ENCODE data around the gene DNAAF5. TPM values are rescaled to one million over a fixed set of nuclear protein-coding genes. Genes with fewer than 3 reads are reported as not detected.

Gene DNAAF5
- total RNA-seq, 3 donors from 2014 or later: 52.3 to 69.3 (median 52.3) TPM

DNA sequence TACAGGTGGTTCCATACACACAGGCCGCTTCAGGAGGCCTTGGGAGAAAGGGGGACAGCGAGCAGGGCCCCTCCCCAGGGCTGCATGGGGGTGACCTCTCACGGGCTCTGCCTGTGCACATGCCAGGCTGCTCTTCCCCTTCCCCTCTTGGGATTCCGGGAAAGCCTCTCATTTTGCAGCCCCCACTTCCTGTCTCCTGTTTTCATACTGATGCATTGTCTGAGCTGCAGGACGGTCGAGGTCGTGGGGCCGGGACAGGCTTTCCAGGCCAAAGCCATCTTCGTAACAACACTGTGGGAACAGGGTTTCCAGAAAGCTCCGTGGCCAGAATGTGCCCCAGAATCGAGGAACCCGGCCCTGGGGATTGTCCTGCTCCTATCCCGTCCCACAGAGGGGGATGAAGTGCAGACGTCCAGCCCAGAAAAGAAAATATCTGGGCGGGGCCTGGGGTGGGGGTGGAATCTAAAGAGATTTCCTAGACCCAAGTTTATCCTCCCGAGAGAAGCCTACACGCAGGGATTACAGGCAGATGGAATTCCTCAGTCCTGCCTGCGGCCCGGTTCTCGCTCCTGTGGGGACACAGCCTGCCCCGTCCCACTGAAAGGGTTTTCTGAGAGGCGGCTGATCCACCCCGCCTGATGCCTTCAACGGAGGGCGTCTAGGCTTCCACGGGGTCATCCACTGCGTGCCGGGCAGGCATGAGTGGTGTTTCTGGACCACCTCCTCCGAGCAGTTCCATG, 29.5 kb upstream of the DNAAF5 start:
- H3K9me3 Mint-ChIP-seq: peaks cover 6% of the 10 kb centered on the region
- no peak for DNase-seq
- H3K27me3 Mint-ChIP-seq (ENCODE audit: low read depth): no peaks in the 10 kb centered on the region
- peaks cover 11% of the 10 kb centered on the region for H3K36me3 Mint-ChIP-seq (ENCODE audit: insufficient read depth)
- H3K4me1 Mint-ChIP-seq (ENCODE audit: low read depth): no peaks in the 10 kb centered on the region
- H3K4me3 Mint-ChIP-seq: no peak overlapping the region
- ATAC-seq: no peak

DNA sequence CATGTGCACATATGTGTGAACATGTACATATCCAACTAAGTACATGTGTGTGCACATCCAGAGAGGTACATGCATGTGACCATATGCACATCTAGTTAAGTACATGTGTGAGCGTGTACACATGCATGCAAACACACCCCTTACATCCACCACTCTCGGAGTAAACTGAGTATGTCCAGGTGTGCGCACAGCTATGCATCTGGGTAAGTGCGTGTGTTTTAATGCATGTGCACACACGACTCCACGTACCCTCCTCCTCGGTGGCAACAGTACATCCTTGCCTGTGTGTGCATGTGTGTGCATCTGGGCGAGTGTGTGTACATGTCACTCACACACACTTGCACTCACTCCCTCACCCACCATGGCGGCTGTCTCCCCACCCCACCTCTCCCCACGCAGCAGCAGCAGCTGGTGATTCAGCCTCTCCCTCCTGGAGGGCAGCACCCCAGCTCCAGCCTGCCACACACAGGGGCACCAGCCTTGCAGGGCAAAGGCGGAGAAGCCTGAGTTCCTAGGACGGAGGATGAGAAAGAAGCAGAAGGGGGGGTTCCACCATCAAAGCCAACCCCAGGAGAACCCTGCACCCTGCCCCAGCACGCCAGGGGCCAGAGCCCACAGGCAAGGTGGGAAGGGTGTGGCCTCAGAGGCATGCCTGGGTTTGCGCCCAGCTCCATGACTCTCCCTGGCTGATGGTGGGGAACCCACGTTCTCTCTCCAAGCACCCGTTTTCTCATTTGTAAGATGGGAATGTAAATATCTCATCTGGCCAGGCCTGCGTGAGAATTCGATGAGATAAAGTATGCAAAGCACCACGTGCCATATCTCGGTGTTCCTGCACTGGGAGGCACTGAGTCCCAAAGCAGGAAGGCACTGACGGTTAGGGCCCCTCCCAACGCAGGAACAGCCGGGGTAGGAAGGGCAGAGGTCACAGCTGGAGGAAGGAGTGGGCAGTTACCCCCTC, 27.7 kb upstream of the DNAAF5 start:
- Mint-ChIP-seq H3K9me3 (peaks cover 15% of the 10 kb centered on the region), H3K4me1 (ENCODE audit: low read depth) (no peaks in the 10 kb centered on the region), H3K4me3 (no peak overlapping the region), H3K36me3 (ENCODE audit: insufficient read depth) (peaks cover 15% of the 10 kb centered on the region), H3K27me3 (ENCODE audit: low read depth) (no peaks in the 10 kb centered on the region)
- DNase-seq: no peak
- no peak for ATAC-seq

DNA sequence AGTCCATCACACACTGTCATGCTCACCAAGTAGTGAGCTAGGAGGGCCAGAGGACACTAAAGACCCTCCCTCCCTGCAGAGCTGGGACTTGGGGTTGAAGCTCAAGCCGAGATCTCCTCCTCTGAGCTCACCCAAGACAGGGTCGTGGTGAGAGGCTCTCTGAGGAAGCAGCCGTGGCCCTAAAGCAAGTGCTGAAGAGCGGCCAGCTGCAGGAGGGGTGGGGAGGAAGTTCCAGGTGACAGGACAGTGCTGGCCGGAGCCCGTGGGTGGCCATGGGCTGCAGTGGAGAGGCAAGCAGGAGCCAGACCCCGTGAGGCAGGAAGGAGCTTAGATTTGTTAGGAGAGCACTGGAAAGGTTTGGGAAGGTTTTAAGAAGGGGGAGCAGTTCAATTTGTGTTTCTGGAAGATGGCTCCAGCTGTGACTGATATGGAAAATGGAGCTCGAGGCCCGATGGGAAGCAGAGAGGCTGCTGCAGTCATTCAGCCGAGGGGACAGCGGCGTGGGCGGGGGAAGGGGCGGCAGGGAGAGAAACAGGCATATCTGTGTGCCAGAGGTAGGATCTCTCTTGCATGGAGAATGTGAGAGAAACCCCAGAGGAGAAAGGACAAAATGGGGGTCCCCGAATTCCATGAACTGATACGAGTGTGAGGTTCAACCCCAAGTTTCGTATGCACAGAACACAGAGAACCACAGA, 26.9 kb upstream of the DNAAF5 start:
- Mint-ChIP-seq H3K36me3 (ENCODE audit: insufficient read depth) (peaks cover 15% of the 10 kb centered on the region), H3K27me3 (ENCODE audit: low read depth) (no peaks in the 10 kb centered on the region), H3K4me1 (ENCODE audit: low read depth) (no peaks in the 10 kb centered on the region), H3K4me3 (no peak overlapping the region), H3K9me3 (peaks cover 15% of the 10 kb centered on the region)
- DNase-seq (no peak), ATAC-seq (no peak)

DNA sequence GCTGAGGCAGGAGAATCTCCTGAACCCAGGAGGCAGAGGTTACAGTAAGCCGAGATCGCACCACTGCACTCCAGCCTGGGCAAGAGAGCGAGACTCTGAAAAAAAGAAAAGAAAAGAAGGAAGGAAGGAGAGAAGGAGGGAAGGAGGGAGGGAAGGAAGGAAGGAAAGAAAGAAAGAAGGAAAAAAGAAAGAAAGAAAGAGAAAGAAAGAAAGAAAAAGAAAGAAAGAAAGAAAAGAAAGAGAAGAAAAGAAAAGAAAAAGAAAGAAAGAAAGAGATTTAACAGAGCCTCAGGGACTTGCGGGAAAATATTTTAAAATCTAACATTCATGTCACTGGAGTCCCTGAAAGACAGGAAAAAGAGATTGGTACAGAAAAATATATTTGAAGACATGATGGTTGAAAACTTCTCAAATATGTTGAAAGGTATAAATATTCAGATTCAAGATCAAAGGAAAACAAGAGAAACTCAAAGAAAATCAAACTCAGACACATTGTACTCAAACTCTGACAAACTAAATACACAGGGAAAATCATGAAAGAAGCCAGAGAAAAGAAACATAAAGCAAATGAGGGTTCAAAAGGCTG, 25.3 kb upstream of the DNAAF5 start:
- Mint-ChIP-seq H3K27me3 (ENCODE audit: low read depth) (no peaks in the 10 kb centered on the region), H3K9me3 (peaks cover 15% of the 10 kb centered on the region), H3K36me3 (ENCODE audit: insufficient read depth) (peaks cover 15% of the 10 kb centered on the region), H3K4me1 (ENCODE audit: low read depth) (no peaks in the 10 kb centered on the region), H3K4me3 (no peak overlapping the region)
- no peak for DNase-seq
- ATAC-seq: no peak

DNA sequence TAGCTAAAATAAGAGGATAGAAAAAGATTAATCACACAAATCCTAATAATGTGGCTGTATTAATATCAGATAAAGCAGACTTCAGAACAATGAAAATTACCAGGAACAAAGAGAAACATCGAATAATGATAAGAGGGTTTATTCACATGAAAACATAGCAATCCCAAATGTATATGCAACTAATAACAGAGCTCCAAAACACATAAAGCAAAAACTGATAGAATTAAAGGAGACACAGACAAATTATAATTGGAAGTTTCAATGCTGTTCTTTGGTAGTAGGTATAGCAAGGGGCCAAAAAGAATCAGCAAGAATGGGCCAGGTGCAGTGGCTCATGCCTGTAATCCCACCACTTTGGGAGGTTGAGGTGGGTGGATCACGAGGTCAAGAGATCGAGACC, 23.4 kb upstream of the DNAAF5 start:
- Mint-ChIP-seq H3K36me3 (ENCODE audit: insufficient read depth) (peaks cover 15% of the 10 kb centered on the region), H3K4me3 (no peak overlapping the region), H3K4me1 (ENCODE audit: low read depth) (no peaks in the 10 kb centered on the region), H3K9me3 (peaks cover 15% of the 10 kb centered on the region), H3K27me3 (ENCODE audit: low read depth) (no peaks in the 10 kb centered on the region)
- no peak for DNase-seq
- ATAC-seq: no peak

DNA sequence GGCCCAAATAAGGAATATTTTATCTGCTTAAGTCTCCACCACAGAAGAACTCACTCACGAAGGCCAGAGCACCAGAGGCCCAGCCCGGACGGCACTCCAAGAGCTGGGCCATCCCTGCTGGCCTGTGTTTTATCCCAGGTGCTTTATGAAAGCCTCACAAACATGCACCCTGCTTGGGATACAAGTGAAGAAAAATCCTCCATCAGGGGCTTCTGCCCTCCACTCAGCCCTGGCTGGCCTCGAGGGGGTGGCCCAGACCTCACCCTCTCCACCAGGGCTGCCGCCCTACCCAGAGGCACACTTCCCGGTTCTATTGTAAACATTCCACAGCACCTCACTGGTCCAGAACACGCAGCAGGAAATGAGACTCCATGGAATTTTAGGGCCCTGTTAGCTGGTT, 19.8 kb upstream of the DNAAF5 start:
- H3K27me3 Mint-ChIP-seq (ENCODE audit: low read depth): no peaks in the 10 kb centered on the region
- peaks cover 5% of the 10 kb centered on the region for H3K4me1 Mint-ChIP-seq (ENCODE audit: low read depth)
- peaks cover 9% of the 10 kb centered on the region for H3K9me3 Mint-ChIP-seq
- no peak overlapping the region for H3K4me3 Mint-ChIP-seq
- peaks cover 13% of the 10 kb centered on the region for H3K36me3 Mint-ChIP-seq (ENCODE audit: insufficient read depth)
- no peak for DNase-seq
- no peak for ATAC-seq

DNA sequence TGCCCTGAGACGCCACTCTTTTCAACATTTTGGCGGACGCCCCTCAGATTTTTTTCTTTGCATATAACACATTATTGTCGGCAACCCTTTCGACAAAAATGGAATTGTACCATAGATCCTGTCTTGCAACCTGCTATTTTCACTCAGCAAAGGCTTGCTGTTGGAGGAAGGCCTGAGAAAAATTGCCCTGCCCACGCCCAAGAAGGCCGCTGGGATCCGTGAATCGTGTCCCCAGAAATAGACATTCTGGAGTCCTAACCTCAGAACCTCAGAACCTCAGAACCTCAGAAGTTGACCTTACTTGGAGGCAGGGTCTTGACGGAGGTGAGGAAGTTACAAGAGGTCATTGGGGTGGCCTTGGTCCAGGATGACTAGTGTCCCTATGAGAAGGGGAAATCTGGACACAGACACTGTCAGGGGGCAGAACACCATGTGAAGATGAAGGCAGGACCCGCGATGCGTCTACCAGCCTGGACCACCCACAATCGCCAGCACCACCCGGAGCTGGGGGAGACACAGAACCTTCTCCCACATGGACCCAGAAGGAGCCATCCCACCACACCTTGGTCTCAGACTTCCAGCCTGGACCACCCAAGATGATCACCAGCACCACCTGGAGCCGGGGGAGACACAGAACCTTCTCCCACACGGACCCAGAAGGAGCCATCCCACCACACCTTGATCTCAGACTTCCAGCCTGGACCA, 19.1 kb upstream of the DNAAF5 start:
- peaks cover 9% of the 10 kb centered on the region for H3K36me3 Mint-ChIP-seq (ENCODE audit: insufficient read depth)

DNA sequence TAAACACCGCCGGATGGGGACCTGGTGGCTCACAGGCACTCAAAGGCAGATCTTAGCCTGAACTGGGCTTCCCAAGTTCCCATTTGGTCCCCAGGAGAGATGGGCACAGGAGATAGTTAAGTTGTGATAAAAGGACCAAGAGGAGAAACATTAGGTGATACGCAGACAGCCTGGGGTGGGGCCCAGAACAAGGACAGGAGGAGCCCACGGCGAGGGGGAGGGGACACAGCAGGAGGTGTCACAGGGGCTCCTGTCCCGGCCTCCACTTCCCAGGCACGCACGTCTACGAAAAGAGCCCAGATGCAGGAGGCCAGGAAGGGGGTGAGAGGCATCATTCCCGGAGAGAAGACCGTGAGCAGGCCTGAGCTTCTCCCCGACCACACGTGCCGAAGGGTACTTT, 16.3 kb upstream of the DNAAF5 start:
- Mint-ChIP-seq H3K9me3 (no peaks in the 10 kb centered on the region), H3K27me3 (ENCODE audit: low read depth) (no peaks in the 10 kb centered on the region), H3K4me1 (ENCODE audit: low read depth) (peaks cover 12% of the 10 kb centered on the region), H3K4me3 (no peak overlapping the region), H3K36me3 (ENCODE audit: insufficient read depth) (peaks cover 9% of the 10 kb centered on the region)
- no peak for DNase-seq
- ATAC-seq: no peak

More for the DNA sequence above, 19.1 kb upstream of the DNAAF5 start:
- Mint-ChIP-seq H3K4me1 (ENCODE audit: low read depth) (peaks cover 5% of the 10 kb centered on the region), H3K27me3 (ENCODE audit: low read depth) (no peaks in the 10 kb centered on the region), H3K4me3 (no peak overlapping the region), H3K9me3 (peaks cover 8% of the 10 kb centered on the region)
- DNase-seq: no peak
- no peak for ATAC-seq

DNA sequence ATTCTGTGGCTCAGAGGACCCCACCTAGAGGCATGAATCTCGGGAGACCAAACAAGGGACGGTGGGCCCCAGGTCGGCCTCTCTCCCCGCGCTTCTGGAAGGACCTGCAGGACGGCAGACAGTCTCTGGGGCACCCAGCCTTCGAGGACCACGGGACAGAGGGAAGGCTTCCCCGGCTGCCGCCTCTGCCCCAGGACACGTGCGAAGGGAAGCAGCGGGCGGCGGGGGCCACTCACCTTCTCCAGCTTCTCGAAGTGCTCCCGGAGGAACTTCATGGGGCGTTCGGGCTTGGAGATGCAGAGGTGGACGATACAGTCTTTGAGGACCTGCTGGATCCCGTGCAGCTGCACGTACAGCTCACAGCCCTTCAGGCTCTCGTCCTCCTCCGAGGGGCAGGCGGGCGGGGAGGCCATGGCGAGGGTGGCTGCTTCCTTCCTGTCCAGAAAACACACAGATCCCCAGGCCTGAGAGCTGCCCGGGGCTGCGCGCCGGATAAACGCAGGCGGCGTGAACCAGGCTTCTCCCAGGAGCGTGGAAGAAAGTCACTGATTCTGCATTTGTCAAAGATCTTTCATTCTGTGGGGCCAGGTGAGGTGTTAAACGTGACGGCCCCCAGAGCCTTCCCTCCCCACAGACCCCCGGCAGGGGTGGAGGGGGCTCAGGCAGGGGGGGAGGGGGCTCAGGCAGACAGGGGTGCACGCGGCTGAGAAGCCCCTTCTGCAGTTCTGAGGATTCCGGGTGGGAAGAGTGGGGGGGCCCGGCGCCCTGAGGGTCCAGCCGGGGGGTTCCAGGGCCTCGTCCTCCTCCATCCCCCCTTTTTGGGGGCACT, 15.2 kb upstream of the DNAAF5 start:
- Mint-ChIP-seq H3K4me1 (ENCODE audit: low read depth) (peaks cover 14% of the 10 kb centered on the region), H3K4me3 (peak overlapping the region; percentile 54), H3K27me3 (ENCODE audit: low read depth) (no peaks in the 10 kb centered on the region), H3K9me3 (no peaks in the 10 kb centered on the region), H3K36me3 (ENCODE audit: insufficient read depth) (peaks cover 11% of the 10 kb centered on the region)
- DNase-seq (no peak), ATAC-seq (no peak)

DNA sequence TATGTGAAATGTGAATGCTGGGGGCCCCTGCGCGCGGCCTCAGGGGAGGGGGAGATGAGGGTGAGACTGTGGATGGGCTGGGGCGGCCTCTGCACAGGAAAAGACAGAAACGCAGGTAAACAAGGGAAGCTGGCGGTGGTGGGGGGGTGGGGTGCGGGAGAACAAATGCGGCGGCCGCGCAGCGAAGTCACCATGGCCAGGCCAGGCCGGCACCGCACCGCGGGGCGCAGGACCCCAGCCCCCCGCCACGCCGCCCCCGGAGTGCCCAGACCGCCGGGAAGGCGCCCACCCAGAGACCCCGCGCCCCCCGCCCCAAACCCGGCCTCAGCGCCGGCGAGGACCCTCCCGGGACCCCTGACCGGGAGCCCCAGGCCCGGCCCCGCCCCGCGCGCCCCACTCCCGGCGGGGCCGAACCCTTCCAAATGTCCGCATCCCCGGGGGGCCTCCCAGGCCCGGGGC, 14.5 kb upstream of the DNAAF5 start:
- H3K27me3 Mint-ChIP-seq (ENCODE audit: low read depth): no peaks in the 10 kb centered on the region
- no peaks in the 10 kb centered on the region for H3K9me3 Mint-ChIP-seq
- ATAC-seq (peak in 1 of 2 donors; percentile 20), DNase-seq (no peak)
- H3K36me3 Mint-ChIP-seq (ENCODE audit: insufficient read depth): peaks cover 13% of the 10 kb centered on the region
- no peak overlapping the region for H3K4me3 Mint-ChIP-seq
- peaks cover 14% of the 10 kb centered on the region for H3K4me1 Mint-ChIP-seq (ENCODE audit: low read depth)

DNA sequence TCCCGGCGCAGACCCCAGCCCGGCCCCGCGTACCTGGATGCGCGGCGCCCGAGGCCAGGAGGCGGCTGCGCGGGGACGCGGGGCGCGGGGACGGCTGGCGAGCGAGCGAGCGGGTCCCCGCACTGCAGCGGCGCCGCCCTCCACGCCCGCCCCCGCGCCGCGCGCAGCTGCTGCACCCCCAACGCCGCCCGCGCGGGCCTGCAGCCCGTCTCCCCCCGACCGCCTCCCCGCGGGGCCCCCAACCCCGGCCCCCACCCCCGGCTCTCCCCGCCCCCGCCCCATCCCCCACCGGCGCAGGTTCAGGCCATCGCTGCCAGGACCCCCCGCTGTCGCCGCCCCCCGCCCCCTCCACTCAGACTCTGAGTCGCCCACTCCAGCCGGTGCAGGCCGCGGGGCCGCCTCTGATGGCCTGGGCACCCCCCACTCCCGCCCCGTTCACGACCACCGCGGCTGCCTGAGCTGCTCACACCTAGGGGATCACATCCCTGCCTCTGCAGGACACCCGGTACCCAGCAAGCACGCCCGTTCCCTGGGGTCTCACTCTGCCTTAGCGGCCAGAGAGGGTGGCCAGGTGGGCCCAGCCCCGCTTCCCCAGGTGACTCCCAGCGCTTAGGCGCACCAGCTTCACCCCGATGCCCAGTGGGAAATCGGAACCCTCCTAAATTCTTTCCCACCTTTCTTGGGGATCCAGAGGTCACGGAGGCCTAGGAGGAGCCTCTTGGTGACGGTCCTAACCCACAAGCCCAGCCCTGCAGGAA, 13.9 kb upstream of the DNAAF5 start:
- H3K27me3 Mint-ChIP-seq (ENCODE audit: low read depth): no peaks in the 10 kb centered on the region
- H3K36me3 Mint-ChIP-seq (ENCODE audit: insufficient read depth): peaks cover 13% of the 10 kb centered on the region
- H3K9me3 Mint-ChIP-seq: no peaks in the 10 kb centered on the region
- H3K4me3 Mint-ChIP-seq: peak overlapping the region; percentile 61
- peaks cover 14% of the 10 kb centered on the region for H3K4me1 Mint-ChIP-seq (ENCODE audit: low read depth)
- no peak for DNase-seq
- peak; percentile 72 to 81 for ATAC-seq

DNA sequence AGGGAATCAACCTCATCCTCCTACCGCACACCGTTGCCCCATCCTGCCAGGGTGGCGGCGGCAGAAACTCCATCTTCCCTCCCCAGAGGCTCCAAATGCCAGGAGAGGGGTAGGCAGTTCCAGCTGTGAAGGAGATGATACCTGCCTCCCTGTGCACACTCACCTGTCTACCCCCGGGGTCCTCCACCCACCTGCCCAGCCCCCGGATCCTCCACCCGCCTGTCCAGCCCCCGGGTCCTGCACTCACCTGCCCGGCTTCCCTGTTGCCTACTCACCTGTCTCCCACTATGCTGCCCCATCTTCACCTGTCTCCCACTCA, 13.4 kb upstream of the DNAAF5 start:
- ATAC-seq (no peak), DNase-seq (no peak)
- Mint-ChIP-seq H3K36me3 (ENCODE audit: insufficient read depth) (peaks cover 13% of the 10 kb centered on the region), H3K27me3 (ENCODE audit: low read depth) (no peaks in the 10 kb centered on the region), H3K9me3 (no peaks in the 10 kb centered on the region), H3K4me1 (ENCODE audit: low read depth) (peaks cover 14% of the 10 kb centered on the region), H3K4me3 (peak overlapping the region; percentile 73)
